ELF-1 (cell line): ENCODE measurements around the gene UBXN4.
A peak's percentile ranks its signal among the peaks of the same experiment; 100 is the strongest.
"Not testable (repeated sequence)": the region's sequence is repeated elsewhere in the genome, so short reads cannot be mapped to it uniquely, and the experiment has no call there.

Source experiments
- DNase-seq: peaks from one replicate; pipeline ENCODE4 v3.0.0-alpha.2; 2016; ENCODE audit warnings: low read depth, low spot score

UBXN4 gene, protein sequence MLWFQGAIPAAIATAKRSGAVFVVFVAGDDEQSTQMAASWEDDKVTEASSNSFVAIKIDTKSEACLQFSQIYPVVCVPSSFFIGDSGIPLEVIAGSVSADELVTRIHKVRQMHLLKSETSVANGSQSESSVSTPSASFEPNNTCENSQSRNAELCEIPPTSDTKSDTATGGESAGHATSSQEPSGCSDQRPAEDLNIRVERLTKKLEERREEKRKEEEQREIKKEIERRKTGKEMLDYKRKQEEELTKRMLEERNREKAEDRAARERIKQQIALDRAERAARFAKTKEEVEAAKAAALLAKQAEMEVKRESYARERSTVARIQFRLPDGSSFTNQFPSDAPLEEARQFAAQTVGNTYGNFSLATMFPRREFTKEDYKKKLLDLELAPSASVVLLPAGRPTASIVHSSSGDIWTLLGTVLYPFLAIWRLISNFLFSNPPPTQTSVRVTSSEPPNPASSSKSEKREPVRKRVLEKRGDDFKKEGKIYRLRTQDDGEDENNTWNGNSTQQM

DNA sequence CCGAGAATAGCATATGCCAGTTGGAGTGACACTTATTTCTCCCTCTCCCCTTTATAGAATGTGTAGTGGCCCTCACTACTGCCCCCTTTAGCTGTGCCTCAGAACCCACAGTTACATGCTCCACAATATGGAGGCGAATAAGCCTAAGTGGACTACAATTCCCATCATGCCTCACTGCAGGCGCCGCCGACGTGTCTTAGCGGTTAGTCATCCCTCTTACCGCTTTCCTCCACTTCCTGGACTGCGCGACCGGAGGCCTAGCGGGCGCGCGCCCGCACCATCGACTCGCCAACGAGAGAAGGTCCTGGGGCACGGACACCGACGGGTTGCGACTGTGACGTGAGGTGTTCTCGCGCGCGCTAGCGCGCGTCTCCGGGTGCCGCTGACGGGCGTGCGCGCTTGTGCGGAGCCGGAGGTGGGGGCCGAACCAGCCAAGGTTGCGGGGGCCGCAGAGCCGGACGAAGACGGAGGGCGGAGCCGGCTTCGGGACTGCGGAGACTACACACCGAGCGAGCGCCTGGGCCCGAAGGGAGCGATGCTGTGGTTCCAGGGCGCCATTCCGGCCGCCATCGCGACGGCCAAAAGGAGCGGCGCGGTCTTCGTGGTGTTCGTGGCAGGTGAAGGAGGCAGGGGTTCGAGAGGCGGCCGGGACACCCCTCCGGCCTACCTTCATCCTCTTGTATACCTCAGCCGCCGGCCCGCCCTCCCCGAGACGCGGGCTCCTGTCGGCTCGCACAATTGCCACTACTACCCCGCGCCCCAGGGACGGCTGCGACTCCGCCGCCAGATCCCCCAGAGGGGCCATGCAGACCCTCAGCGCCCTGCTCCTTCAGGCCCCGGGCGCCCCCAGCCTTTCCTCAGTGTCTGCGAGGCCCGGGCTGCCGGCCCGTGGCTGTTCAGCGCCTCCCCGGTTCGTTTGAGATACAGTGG, at the start of gene UBXN4:
Gene UBXN4, plus strand, starts transcription at position 461 of the 930 bp plus-strand sequence. Its CDS starts 75 bp downstream, at position 536.
- DNase-seq: peak; percentile 99

DNA sequence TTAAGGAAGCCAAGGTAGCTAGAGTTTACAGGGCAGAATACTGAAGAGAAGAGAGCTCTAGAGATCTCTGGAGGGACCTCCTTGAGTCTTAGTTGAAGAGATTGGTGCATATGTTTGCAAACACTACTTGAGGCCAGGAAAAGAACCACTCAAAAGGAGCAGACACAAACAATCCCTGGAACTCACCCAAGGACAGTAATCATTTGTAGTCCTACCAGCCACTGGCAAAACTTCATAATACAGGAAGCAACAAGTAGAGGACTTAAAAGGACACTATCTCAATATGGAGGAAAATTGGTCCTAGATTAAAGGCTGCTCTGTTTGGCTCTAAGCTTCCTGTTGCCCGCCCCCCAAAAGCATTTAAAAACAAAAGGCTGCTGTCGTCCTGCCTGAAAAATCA, 46.9 kb upstream of the UBXN4 start:
- DNase-seq: no peak

DNA sequence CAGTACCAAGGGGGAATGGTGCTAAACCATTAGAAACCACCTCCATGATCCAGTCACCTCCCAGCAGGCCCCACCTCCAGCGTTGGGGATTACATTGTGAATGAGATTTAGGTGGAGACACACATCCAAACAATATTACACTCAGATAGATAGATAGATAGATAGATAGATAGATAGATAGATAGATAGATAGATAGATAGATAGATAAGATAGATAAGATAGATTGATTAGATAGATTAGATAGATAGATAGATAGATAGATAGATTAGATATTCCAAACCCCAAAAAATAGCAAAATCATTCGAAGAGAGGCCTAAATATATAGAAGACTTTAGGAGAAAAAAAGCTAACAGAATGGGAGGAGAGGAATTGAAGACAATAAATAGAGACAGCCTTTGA, 42.8 kb upstream of the UBXN4 start:
- DNase-seq: no peak

DNA sequence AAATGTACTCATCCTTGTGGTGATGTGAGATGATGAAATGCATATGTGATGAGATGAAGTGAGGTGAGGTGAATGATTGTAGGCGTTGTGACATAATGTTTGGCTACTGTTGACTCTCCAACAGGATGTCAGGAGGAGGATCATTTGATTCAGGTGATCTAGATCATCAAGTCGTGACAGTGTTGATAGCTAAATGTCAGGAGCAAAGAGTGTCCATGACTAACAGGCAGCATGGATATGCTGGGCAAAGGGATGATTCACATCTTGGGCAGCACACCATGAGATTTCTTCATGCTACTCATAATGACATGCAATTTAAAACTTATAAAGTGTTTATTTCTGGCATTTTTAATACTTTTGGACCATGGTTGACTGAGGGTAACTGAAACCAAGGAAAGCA, 40.2 kb upstream of the UBXN4 start:
- no peak for DNase-seq

DNA sequence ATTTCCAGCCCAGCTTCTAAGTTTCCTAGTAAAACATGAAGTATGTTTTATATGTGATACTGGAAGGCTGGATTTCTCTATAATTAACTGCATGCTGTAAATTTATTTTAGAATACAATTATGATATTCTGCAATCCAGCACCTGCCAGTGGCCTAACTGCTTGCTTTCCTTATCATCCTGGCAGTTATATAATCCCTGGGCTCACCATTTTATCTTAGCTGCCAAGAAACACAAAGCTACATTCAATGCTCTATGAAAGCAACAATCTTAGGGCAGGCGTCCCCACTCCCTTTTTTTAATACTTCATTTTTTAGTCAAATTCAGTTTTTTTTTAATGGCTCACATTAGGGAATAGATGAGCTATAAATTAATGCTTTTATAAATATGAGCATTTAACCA, 38.4 kb upstream of the UBXN4 start:
- DNase-seq: no peak

DNA sequence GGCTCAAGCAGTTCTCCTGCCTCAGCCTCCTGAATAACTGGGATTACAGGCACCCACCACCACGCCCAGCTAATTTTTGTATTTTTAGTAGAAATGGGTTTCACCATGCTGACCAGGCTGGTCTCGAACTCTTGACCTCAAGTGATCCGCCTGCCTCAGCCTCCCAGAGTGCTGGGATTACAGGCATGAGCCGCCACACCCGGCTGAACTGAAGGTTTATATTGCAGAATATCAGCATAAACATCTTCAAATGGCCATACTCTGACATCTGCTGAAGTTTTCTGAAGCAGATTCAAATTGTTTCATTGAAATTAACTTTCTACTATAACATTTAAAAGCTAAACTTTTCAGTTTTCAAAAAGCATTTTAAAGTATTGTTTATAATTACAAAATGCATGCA, 37.6 kb upstream of the UBXN4 start:
- DNase-seq: not testable (repeated sequence)

DNA sequence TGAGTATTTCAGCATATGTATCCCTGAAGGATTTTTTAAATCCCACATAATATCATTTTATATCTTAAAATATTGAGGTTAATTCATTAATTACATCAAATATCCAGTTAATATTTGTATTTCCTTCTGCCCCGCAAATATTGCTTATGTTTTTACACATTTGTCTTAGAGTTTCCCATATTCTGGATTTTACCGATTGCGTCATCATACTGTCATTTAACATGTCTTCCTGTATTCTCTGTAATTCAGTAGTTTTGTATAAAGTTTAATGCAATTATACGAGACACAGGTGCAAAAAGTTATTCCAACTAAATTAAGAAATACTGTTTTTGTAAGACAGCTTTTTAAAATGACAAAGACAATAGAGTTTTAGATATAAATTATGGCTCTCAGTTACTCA, 33.5 kb upstream of the UBXN4 start:
- no peak for DNase-seq

DNA sequence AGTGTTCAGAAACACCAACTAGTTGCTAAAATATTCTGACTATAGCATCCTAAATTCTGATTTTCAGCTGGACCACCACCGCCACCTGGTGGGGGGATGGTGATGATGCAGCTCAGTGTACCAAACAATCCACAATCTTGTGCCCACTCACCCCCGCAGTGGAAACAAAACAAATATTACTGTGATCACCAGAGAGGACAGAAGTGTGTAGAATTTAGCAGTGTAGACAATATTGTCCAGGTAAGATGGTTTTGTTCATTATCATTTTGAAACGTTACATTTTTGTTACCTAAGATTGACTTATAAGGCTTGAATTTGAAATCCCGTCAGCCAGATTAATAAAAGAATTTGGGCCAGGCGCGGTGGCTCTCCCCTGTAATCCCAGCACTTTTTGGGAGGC, 31.7 kb upstream of the UBXN4 start:
- DNase-seq: peak; percentile 50

DNA sequence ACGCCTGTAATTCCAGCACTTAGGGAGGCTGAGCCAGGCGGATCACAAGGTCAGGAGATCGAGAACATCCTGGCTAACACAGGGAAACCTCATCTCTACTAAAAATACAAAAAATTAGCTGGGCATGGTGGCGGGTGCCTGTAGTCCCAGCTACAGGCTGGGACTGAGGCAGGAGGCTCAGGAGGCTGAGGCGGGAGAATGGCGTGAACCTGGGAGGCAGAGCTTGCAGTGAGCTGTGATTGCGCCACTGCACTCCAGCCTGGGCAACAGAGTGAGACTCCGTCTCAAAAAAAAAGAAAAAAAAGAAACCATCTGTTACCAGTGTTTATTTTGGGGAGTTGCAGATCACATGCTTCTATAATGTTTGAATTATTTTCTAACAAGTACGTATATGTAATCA, 26.6 kb upstream of the UBXN4 start:
- DNase-seq: not testable (repeated sequence)

DNA sequence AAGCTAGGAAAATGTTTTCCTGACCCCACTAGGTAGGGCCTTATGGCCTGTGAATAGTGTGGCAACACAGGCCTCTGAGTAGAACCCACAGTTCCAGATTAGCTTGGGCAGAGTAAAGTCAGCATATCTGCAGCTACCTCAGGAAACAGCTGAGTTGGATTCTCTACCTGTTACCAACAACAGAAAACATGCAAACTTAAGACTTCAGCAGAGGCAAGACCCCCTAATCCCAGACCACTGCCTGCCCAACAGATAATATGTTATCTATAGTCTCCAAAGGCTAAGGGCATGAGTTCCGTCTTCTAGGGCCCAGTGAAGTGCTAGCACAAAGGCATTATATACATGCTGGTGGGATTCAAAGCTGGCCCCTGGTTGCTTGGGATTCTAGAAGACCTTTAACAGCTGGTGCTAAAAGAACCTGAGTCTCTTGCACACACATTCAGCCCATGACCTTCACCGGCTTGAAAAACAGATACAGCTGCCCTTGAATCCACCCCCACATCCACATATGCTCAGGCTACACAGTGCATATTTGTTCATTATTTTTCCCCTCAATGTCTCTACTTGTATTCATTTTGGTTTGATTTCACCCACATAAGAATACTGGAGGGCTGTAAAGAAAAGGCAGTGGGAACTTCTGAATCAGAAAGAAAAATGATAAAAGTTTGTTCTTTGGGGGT, 13.5 kb upstream of the UBXN4 start:
- no peak for DNase-seq

DNA sequence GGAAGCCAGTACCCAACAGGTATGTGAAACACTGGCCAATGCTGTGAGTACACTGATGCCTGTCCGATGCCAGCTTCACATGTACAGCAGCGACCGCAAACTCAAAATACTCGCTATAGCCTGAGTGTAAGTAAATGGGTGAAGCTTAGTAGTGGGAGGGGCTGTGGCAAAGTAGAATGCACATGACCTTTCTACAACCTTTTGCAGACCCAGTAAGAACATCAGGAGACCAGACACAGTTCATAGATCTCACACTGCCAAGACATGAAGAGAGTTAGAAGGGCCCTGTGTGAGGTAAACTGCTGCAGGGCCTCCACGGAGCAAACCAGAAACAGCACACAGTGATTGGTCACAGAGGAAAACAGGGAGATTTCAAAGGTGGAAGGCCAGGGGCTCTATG, 9.1 kb upstream of the UBXN4 start:
- no peak for DNase-seq

DNA sequence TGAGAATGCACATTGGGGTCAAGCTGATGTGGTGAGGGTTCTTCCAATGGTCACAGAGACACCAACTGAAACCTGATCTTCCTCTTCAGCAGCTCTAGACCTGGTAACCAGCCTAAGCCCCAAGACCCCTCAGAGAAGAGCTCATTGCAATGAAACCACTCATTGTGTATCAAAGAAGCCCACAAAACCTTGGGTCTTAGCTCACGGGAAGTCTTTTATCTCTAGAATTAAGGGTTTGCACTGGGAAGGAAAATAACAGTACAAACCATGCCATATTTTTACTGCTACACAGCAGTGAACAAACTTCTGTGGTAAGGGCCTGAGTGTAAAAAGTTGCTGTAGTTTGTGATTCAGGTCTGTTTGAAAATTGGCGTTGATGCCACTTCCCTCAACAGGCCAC, 8.6 kb upstream of the UBXN4 start:
- DNase-seq: no peak

DNA sequence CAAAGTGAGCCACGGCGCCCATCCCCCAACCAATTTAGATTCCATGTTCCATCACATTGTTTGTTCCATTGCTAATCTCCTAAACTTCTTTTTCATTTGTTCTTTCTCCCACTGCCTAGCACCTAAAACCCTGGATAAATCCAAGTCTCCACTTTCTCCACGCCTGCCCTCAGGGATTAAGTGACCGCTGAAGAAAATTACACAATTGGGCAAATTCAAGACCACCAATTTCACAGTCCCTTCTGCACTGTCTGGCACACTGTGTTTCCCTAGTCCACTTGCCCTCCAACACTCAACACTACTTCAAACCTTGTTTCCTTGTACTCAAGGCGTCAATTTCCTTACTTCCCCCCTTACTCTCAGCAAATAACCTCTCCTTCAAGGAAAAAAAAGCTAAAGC, 5.1 kb upstream of the UBXN4 start:
- no peak for DNase-seq

DNA sequence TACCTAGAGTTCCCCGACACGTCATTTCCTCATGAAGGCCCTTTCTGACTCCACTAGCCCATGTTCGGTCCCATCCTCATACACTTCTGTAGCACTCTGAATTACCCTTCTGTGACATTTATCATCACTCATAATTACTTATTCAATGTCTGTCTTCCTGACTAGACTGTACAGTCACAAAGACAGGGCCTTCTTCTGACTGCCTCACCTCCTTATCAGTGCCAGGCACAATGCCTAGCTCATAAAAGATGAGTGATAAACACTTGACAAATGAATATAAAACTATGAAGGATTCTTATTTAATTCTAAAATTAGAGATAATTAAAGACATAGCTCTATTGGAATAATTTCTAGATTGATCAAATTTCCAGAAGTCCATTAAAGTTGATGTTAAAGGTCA, 1.4 kb upstream of the UBXN4 start:
- no peak for DNase-seq

DNA sequence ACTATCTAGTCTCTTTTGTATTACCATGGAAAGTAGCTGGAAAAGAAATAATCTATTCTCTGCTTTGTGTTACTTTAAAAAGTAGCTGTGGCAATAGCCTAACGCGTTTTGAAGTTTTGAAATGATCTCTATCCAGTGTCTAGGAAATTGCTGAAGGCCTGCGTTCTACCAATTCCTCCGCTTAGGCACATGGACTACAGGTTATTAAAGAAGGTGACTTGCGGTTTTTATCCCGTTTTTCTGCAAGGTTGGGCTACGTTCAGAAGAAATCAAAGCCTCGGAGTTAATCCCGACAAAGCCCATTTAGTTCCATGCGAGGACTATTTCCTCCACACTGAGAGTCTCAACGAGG, 636 bp upstream of the UBXN4 start:
- no peak for DNase-seq

DNA sequence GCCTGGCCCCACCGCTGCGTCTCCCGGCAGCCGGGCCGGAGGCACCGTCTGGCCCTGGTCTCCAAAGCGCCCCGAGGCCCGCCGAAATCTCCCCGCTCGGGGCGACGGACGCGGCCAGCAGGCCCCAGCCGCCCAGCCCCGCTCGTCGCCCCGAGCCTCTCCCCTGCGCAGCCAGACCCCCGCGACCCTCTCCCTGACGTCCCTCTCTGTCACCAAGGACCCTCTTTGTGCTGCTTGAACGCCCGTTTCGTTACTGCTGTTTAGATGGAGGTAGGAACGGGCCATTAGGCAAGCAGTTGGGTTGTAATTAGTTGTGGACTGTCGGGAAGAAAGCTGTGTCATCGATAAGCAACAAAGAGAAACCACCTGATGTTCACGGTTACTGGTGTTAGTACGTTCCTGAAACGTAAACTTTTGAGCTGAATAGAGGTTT, 686 bp downstream of the UBXN4 start:
- DNase-seq: peak; percentile 76

DNA sequence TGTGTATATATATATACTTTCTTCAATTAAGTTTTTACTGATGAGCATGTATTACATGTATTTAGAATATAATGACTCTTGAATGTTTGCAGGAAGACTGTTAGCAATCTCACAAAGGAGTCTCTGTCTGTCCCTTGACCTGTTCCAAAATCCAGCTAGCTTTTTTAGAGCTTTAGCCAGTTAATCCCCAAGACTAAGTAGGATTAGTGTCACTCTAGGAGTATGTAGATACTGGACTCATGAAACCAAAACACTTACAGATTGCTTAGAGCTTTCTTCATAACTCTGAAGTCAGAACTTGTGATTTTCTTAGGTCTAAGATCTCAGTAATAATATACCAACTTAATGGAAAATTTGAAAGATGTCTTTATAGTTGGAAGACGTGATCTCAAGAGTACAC, 2.2 kb downstream of the UBXN4 start:
- DNase-seq: peak; percentile 12

DNA sequence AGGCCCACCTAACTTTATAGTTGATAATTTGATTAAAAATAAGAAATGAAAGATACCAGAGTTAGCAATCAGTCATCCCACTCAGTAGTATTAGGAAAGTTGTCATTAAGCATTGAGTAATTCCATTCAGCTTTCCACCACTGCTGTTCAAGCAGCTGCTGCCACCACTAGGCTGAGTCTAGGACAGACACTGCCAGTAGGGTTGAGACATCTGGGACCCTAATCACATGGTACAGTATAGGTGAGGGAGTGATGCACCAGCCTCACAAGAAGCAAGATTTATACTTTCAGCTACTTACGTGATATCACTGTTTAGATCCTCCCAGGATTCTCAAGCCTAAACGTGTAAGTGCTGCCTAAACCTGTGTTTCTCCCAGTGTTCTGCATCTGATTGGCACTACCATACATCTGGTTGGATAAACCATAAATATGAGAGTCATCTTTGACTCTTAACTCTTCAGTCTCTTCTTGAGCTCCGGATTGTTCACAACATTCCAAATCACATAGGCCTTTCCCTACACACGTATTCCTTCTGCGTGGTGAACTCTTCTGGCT, 3.2 kb downstream of the UBXN4 start:
- DNase-seq: peak; percentile 19

DNA sequence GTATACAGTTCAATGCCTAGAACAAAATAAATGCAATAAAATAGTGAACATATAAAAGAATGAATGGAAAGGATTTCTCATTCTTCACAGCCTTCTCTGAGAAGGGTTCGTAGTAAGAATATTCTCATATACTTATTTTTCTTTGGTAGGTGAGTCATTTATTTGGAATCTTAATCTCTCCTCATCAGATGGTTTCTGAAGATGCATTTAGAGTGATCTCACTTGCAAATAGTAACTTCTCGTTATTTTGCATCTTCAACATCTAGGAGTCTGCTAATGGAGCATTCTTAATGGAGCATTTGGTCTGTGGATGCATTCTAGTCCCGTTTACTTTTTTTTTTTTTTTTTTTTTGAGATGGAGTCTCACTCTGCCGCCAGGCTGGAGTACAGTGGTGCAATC, 3.9 kb downstream of the UBXN4 start:
- no peak for DNase-seq

DNA sequence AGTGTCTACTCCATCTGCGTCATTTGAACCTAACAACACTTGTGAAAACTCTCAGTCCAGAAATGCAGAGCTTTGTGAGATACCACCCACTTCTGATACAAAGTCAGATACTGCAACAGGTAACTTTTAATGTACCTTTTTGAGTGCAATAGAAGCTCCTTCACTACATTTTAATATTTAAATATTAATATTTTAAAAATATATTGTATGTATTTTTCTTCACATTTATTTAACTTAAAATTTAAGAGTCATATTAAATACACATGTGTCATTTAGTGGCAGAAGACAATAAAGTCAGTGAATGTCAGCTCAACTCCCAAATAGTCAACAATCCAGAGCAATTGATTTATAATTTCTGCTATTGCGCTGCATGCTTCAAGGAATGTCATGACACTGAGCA, 13.9 kb downstream of the UBXN4 start:
- DNase-seq: no peak

DNA sequence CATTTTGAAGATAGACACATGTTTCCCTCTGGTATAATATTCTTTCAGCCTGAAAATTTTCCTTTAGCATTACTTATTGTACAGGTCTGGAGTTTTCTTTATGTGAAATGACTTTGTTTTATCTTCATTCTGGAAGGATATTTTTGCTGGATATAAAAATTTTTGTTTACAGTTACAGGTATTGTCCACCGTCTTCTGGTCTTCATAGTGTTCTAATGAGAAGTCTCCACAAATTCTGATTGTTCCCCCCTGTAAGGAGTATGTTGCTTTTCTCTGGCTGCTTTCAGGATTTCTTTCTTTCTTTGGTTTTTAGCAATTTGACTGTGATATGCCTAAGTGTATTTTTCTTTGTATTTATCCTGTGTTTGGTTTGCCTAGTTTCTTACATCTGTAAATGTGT, 15.0 kb downstream of the UBXN4 start:
- DNase-seq: no peak

DNA sequence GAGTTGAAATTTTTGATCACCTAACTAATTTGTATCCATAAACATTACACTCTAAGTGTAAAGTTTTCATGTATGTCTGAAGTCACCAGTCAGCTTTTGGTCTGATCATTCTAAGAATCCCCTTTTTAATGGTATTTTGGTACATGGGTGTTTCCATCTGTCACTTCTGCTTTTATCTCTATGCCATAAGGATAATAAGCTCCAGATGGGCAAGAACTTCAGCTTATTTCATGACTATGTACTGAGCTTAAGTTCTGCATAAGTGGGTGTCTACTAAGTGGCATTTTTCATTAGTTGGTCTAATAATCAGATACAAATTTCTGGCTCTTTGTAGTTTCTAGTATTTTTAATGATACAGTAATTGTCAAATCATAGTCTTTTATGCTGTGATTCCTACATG, 20.4 kb downstream of the UBXN4 start:
- no peak for DNase-seq
